ENCODE results near the gene SMAD6.

Gene SMAD6

DNA sequence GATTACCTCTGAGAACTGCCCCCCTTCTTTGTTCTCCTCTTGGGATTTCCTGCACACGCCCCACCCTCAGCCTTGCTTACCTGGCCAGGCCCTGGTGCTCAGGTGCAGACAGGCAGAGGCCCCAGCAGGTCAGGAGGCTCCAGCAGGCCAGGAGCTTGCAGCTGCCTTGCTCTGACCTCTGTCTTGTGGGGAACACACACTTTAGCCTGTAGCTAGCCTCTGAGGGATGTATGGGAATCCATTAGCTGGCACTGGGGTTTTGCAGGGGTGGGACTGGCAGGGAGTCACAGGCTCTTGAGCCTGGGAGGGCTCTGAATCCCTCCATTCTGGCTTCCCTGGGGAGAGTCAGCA lies 2.7 kb downstream of the SMAD6 start:
- no peak for DNase-seq (ENCODE audit: low read depth)
- H3K4me3 ChIP-seq (ENCODE audit: low read depth, low read length), result no peak overlapping the region
- TF ChIP-seq, protein P1, sequence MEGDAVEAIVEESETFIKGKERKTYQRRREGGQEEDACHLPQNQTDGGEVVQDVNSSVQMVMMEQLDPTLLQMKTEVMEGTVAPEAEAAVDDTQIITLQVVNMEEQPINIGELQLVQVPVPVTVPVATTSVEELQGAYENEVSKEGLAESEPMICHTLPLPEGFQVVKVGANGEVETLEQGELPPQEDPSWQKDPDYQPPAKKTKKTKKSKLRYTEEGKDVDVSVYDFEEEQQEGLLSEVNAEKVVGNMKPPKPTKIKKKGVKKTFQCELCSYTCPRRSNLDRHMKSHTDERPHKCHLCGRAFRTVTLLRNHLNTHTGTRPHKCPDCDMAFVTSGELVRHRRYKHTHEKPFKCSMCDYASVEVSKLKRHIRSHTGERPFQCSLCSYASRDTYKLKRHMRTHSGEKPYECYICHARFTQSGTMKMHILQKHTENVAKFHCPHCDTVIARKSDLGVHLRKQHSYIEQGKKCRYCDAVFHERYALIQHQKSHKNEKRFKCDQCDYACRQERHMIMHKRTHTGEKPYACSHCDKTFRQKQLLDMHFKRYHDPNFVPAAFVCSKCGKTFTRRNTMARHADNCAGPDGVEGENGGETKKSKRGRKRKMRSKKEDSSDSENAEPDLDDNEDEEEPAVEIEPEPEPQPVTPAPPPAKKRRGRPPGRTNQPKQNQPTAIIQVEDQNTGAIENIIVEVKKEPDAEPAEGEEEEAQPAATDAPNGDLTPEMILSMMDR (IDR thresholded peaks at IDR 0.05; ENCODE audit: low read depth, low read length, missing control alignments), result no peak

- no peak for DNase-seq (ENCODE audit: low read depth)
- TF ChIP-seq, protein P1 (IDR thresholded peaks at IDR 0.05; ENCODE audit: low read depth, low read length, missing control alignments), result no peak
- H3K4me3 ChIP-seq (ENCODE audit: low read depth, low read length), result no peak overlapping the region
These were observed 3.5 kb downstream of the SMAD6 start for GRCh38 chr15:66705277-66706146.

- TF ChIP-seq, protein P1 (IDR thresholded peaks at IDR 0.05; ENCODE audit: low read depth, low read length, missing control alignments), result peak; percentile 35
- DNase-seq (ENCODE audit: low read depth), result no peak
- no peak overlapping the region for H3K4me3 ChIP-seq (ENCODE audit: low read depth, low read length)
These were observed 4.2 kb downstream of the SMAD6 start for GRCh38 chr15:66706225-66706732.

DNA sequence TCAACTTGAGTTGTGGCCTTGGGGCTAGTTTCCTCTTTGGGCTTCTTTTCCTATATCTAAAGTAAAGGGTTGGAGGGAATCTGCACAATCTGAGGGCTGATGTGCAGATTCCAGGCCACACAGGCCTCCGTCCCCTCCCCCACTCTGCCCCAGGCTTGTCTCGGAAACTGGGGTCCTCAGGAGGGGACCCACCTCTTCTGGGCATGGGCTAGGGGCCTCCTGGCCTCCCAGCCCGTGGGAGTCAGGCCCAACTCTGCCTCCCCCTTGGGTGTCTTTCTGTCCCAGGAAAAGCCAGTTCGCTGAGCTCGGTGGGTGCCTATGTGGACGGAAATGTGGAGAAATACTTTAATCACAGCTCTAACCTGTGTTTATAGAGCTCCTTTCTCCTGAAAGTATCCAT lies 4.8 kb downstream of the SMAD6 start:
- no peak overlapping the region for H3K4me3 ChIP-seq (ENCODE audit: low read depth, low read length)
- TF ChIP-seq, protein P1 (IDR thresholded peaks at IDR 0.05; ENCODE audit: low read depth, low read length, missing control alignments), result no peak

DNA sequence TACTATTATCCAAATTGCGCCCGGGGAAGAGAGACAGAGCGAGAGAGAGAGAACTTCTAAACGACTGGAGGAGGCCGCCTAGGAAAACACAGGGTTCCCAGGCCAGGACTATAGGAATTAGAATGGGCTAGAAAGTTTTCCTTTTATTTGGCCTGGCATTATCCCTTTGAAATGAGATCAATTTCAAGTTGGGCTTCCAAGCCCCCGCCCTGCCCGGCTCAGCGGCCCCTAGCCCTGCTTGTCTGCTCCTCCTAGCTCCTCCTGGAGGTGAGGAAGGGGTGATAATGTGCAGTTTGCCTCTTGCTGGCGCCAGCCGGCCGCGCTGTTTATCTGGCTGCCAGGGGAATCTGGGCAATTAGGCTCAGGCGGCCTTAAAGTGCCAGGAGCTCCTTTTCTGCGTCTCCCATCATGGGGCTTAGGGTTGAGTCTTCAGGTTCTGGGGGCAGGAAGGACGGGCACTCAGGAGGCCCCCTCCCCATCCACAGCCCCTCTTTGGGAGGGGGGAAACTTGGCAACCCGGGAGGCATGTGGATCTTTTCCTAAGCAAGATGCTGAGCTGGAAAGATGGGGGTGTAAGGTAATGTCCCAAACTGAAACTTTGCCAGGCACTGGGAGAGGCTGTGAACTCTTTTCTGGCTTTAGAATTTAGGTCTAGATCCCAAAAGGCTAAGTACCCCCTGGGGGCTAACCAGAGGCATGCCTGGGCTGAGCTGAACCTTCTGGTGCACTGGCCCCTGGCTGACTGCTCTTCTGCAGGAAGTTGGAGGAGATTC lies 5.5 kb downstream of the SMAD6 start:
- DNase-seq (ENCODE audit: low read depth), result no peak
- no peak overlapping the region for H3K4me3 ChIP-seq (ENCODE audit: low read depth, low read length)
- TF ChIP-seq, protein P1 (IDR thresholded peaks at IDR 0.05; ENCODE audit: low read depth, low read length, missing control alignments), result no peak

More for the DNA sequence above, 4.8 kb downstream of the SMAD6 start:
- no peak for DNase-seq (ENCODE audit: low read depth)

- TF ChIP-seq, protein P1 (IDR thresholded peaks at IDR 0.05; ENCODE audit: low read depth, low read length, missing control alignments), result no peak
These were observed 6.4 kb downstream of the SMAD6 start for GRCh38 chr15:66708389-66708788.

More at GRCh38 chr15:66708389-66708788, 6.4 kb downstream of the SMAD6 start:
- no peak overlapping the region for H3K4me3 ChIP-seq (ENCODE audit: low read depth, low read length)
- DNase-seq (ENCODE audit: low read depth), result no peak
